Measurements from ENCODE around the gene PRR7.

GRCh38 chr5:177437623-177438022 is 9.0 kb upstream of the PRR7 start:
- TF ChIP-seq, protein P1, sequence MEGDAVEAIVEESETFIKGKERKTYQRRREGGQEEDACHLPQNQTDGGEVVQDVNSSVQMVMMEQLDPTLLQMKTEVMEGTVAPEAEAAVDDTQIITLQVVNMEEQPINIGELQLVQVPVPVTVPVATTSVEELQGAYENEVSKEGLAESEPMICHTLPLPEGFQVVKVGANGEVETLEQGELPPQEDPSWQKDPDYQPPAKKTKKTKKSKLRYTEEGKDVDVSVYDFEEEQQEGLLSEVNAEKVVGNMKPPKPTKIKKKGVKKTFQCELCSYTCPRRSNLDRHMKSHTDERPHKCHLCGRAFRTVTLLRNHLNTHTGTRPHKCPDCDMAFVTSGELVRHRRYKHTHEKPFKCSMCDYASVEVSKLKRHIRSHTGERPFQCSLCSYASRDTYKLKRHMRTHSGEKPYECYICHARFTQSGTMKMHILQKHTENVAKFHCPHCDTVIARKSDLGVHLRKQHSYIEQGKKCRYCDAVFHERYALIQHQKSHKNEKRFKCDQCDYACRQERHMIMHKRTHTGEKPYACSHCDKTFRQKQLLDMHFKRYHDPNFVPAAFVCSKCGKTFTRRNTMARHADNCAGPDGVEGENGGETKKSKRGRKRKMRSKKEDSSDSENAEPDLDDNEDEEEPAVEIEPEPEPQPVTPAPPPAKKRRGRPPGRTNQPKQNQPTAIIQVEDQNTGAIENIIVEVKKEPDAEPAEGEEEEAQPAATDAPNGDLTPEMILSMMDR (IDR thresholded peaks at IDR 0.05): no peak
- TF ChIP-seq POLR2A (IDR thresholded peaks at IDR 0.05) (no peak), POLR2AphosphoS5 (IDR thresholded peaks at IDR 0.05) (no peak)
